HCT116 (cell line): ENCODE results near the gene NOLC1. TPM values are rescaled to one million over a fixed set of nuclear protein-coding genes. Genes with fewer than 3 reads are reported as not detected.

Source experiments
- ATAC-seq: fragments of 200-7000 bp; cut with Tn5 transposase; 2 replicates; pipeline ENCODE4 v1.9.1; 2020; ENCODE audit warnings: mild to moderate bottlenecking, moderate library complexity
- BruUV-seq: library from RNA; stranded (reverse); fragments of 400-500 nt; replicated peaks from 2 replicates; lab custom pipeline; 2021; lab: Mats Ljungman, UMichigan
- CTCF ChIA-PET: fragments of 300-600 bp; sonication (Branson Sonifier 250); formaldehyde crosslinking; loops from one replicate; lab custom pipeline; 2021; ENCODE audit warnings: antibody characterized with exemption; lab: Charles Lee
- POLR2A ChIA-PET: fragments of 300-600, 350-600 bp; sonication (Branson Sonifier 250); formaldehyde crosslinking; loops from one replicate; lab custom pipeline; 2021; ENCODE audit warnings: antibody characterized with exemption; lab: Charles Lee
- RAD21 ChIA-PET, 2 experiments: fragments of 300-600 bp; sonication (Branson Sonifier 250); formaldehyde crosslinking; loops; one replicate each; lab custom pipeline; 2023; ENCODE audit warnings: low total read pairs in 2 of 2; ENCODE audit not compliant: uncharacterized antibody in 2 of 2, unreplicated experiment in 2 of 2, low non-redundant PET in 1 of 2; lab: Charles Lee
- DNase-seq: peaks from one replicate; pipeline ENCODE4 v3.0.0-alpha.2; 2010; ENCODE audit warnings: low read depth, low spot score
- H2AFZ ChIP-seq: fragments of 200-600 bp; shearing (Covaris generic), sonication (generic); 2 replicates; pipeline ENCODE4 v1.6.1; 2017; ENCODE audit warnings: low read depth, mixed run types, mixed read lengths, antibody characterized with exemption, low read length; ENCODE audit not compliant: poor library complexity, severe bottlenecking
- H3K27ac ChIP-seq: 2 replicates; pipeline ENCODE4 v1.5.1; 2012; ENCODE audit warnings: low read depth, low read length
- H3K27me3 ChIP-seq: fragments of 200-600 bp; sonication (generic); 2 replicates; pipeline ENCODE4 v1.6.1; 2016; ENCODE audit warnings: mixed run types, low read length, mixed read lengths; ENCODE audit not compliant: insufficient read depth
- H3K36me3 ChIP-seq, 2 experiments: fragments of 200-500 bp in 1 of 2; fragments of 200-600 bp in 1 of 2; sonication (Bioruptor generic) in 1 of 2; sonication (generic) in 1 of 2; 2 replicates each; pipeline versions ENCODE4 v1.5.1 to v1.6.1; 2014 to 2016; ENCODE audit warnings: low read length in 2 of 2, inconsistent platforms in 1 of 2, mixed read lengths in 1 of 2, mixed run types in 1 of 2; ENCODE audit not compliant: insufficient read depth in 2 of 2, control insufficient read depth in 1 of 2
- H3K4me1 ChIP-seq, 2 experiments: fragments of 200-600 bp in 1 of 2; sonication (generic) in 1 of 2; 2 replicates each; pipeline versions ENCODE4 v1.5.1 to v1.6.1; 2012 to 2017; ENCODE audit warnings: low read length in 2 of 2, inconsistent platforms in 1 of 2, mild to moderate bottlenecking in 1 of 2, mixed read lengths in 1 of 2, mixed run types in 1 of 2, moderate library complexity in 1 of 2; ENCODE audit not compliant: insufficient read depth in 2 of 2, control insufficient read depth in 1 of 2
- H3K4me2 ChIP-seq: fragments of 200-600 bp; sonication (generic); 2 replicates; pipeline ENCODE4 v1.6.1; 2017; ENCODE audit warnings: mixed run types, low read length, mixed read lengths
- H3K4me3 ChIP-seq, 2 experiments: fragments of 200-600 bp in 1 of 2; sonication (generic) in 1 of 2; replicated peaks in 1 of 2; 2 replicates each; pipeline ENCODE4 v1.5.1; 2011 to 2016; ENCODE audit warnings: low read length in 2 of 2, control low read depth in 1 of 2, low read depth in 1 of 2, mild to moderate bottlenecking in 1 of 2, mixed read lengths in 1 of 2, mixed run types in 1 of 2
- H3K79me2 ChIP-seq: fragments of 200-600 bp; sonication (generic); 2 replicates; pipeline ENCODE4 v1.6.1; 2017; ENCODE audit warnings: mild to moderate bottlenecking, mixed run types, low read length, moderate library complexity, mixed read lengths; ENCODE audit not compliant: insufficient read depth
- H3K9ac ChIP-seq: fragments of 200-600 bp; sonication (generic); 2 replicates; pipeline ENCODE4 v1.6.1; 2016; ENCODE audit warnings: low read length, mixed read lengths
- H3K9me2 ChIP-seq: fragments of 200-600 bp; sonication (generic), shearing (Covaris generic); 2 replicates; pipeline ENCODE4 v1.6.1; 2017; ENCODE audit warnings: mixed run types, mild to moderate bottlenecking, moderate library complexity; ENCODE audit not compliant: insufficient read depth
- H3K9me3 ChIP-seq, 2 experiments: fragments of 200-500 bp in 1 of 2; fragments of 200-600 bp in 1 of 2; sonication (Bioruptor generic) in 1 of 2; sonication (generic) in 1 of 2; 2 replicates each; pipeline ENCODE4 v1.6.1; 2014 to 2017; ENCODE audit warnings: low read length in 2 of 2, mixed read lengths in 2 of 2, inconsistent platforms in 1 of 2, low read depth in 1 of 2, mild to moderate bottlenecking in 1 of 2, mixed run types in 1 of 2, moderate library complexity in 1 of 2; ENCODE audit not compliant: control insufficient read depth in 1 of 2, insufficient read depth in 1 of 2
- H4K20me1 ChIP-seq: fragments of 200-600 bp; sonication (generic), shearing (Covaris generic); 2 replicates; pipeline ENCODE4 v1.6.1; 2017; ENCODE audit warnings: mixed run types, mild to moderate bottlenecking, moderate library complexity; ENCODE audit not compliant: insufficient read depth
- CBX3 ChIP-seq: IDR thresholded peaks from 2 replicates; pipeline ENCODE4 v1.6.1; 2012; ENCODE audit warnings: low read depth
- EGR1 ChIP-seq: IDR thresholded peaks from 2 replicates; pipeline ENCODE4 v1.6.1; 2012; ENCODE audit warnings: low read depth
- ELF1 ChIP-seq: IDR thresholded peaks from 2 replicates; pipeline ENCODE4 v1.6.1; 2012; ENCODE audit warnings: low read depth, borderline replicate concordance
- EZH2 ChIP-seq: fragments of 200-600 bp; sonication (generic); IDR thresholded peaks from 2 replicates; pipeline ENCODE4 v1.6.1; 2017; ENCODE audit warnings: antibody characterized with exemption, mixed run types
- EZH2phosphoT487 ChIP-seq: fragments of 200-600 bp; IDR thresholded peaks from 2 replicates; pipeline ENCODE4 v1.6.1; 2018; ENCODE audit warnings: antibody characterized with exemption, borderline replicate concordance
- FOSL1 ChIP-seq: IDR thresholded peaks from 2 replicates; pipeline ENCODE4 v1.6.1; 2012; ENCODE audit warnings: low read depth
- JUND ChIP-seq: IDR thresholded peaks from 2 replicates; pipeline ENCODE4 v1.6.1; 2012
- POLR2AphosphoS5 ChIP-seq: IDR thresholded peaks from 2 replicates; pipeline ENCODE4 v1.6.1; 2011; ENCODE audit warnings: mild to moderate bottlenecking, low read depth, low read length, moderate library complexity
- SIN3A ChIP-seq: IDR thresholded peaks from 2 replicates; pipeline ENCODE4 v1.6.1; 2012; ENCODE audit warnings: low read depth
- SRF ChIP-seq: IDR thresholded peaks from 2 replicates; pipeline ENCODE4 v1.6.1; 2012; ENCODE audit warnings: low read depth
- TCF7L2 ChIP-seq: IDR thresholded peaks from 2 replicates; pipeline ENCODE4 v1.7.0; 2011; ENCODE audit warnings: borderline replicate concordance, inconsistent platforms; ENCODE audit not compliant: insufficient read depth, insufficient read length; ENCODE audit errors: extremely low read depth
- ZFX ChIP-seq: fragments of 450-650 bp; IDR thresholded peaks from 2 replicates; pipeline ENCODE4 v1.6.1; 2017
- intact Hi-C: fragments of 100-400 bp; cut with micrococcal nuclease; formaldehyde crosslinking; loops from 2 replicates; pipeline ENCODE4 v1.10.0; 2022
- total RNA-seq: library from RNA; stranded (reverse); gene quantifications from one replicate; pipeline ENCODE4 v1.2.1, GENCODE V29; 2021; ENCODE audit not compliant: unreplicated experiment
- TF ChIP-seq, protein P1 (sequence below): IDR thresholded peaks from 2 replicates; pipeline ENCODE4 v1.6.1; 2012
- TF ChIP-seq, protein P2 (sequence below), 3 experiments: fragments of 200-600 bp in 1 of 3; sonication (generic) in 1 of 3; IDR thresholded peaks in 2 of 3; conservative IDR thresholded peaks in 1 of 3; 2 replicates each; pipeline ENCODE4 v1.5.1; 2012 to 2017; ENCODE audit warnings: low read depth in 2 of 3, low read length in 2 of 3, antibody characterized with exemption in 1 of 3, borderline replicate concordance in 1 of 3, control low read depth in 1 of 3, mild to moderate bottlenecking in 1 of 3, mixed read lengths in 1 of 3, mixed run types in 1 of 3, moderate library complexity in 1 of 3; ENCODE audit not compliant: insufficient read depth in 1 of 3

Gene NOLC1
- total RNA-seq, 1 experiment from 2014 or later: 231 TPM

DNA sequence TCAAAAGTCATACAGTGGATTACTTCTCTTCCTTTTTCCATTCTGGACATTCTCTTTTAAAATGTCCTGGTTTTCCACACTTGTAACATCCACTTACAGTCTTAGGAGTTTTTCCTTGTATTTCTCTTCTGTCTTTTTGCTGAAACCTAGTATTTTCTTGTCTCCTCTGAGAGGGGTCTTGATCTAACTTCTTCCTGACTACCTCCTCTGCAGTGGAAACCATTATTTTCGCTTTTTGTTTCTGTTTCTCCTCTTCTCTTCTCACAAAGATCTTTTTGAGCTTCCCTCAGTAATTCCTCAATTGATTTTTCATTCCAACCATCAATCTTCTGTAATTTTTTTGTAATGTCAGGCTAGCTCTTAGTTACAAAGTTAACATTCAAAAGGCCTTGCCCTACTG, 50.2 kb downstream of the NOLC1 start:
- Histone ChIP-seq H3K27ac (no peak overlapping the region), H3K9me2 (no peaks in the 10 kb centered on the region), H3K4me1 (peaks cover 10 to 15% of the 10 kb centered on the region in 2 experiments; a peak in 3 of 4 replicates), H3K9me3 (no peaks in the 10 kb centered on the region), H3K9ac (no peak overlapping the region), H3K27me3 (no peaks in the 10 kb centered on the region), H2AFZ (no peak overlapping the region), H3K79me2 (no peaks in the 10 kb centered on the region), H3K36me3 (no peaks in the 10 kb centered on the region), H3K4me3 (no peak overlapping the region), H3K4me2 (no peak overlapping the region), H4K20me1 (no peaks in the 10 kb centered on the region)
- ATAC-seq: no peak
- no peak for DNase-seq
- intact Hi-C loops: no loop called here
- no TSS peak for BruUV-seq
- CTCF ChIA-PET: no interaction called here
- RAD21 ChIA-PET: no interaction called here
- TF ChIP-seq JUND (no peak), EGR1 (no peak), EZH2 (no peak), POLR2AphosphoS5 (no peak), ELF1 (no peak), FOSL1 (no peak), EZH2phosphoT487 (no peak), SIN3A (no peak), CBX3 (no peak), SRF (no peak), TCF7L2 (no peak), ZFX (no peak)
- TF ChIP-seq, protein P1, sequence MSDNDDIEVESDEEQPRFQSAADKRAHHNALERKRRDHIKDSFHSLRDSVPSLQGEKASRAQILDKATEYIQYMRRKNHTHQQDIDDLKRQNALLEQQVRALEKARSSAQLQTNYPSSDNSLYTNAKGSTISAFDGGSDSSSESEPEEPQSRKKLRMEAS: no peak
- TF ChIP-seq, protein P2, sequence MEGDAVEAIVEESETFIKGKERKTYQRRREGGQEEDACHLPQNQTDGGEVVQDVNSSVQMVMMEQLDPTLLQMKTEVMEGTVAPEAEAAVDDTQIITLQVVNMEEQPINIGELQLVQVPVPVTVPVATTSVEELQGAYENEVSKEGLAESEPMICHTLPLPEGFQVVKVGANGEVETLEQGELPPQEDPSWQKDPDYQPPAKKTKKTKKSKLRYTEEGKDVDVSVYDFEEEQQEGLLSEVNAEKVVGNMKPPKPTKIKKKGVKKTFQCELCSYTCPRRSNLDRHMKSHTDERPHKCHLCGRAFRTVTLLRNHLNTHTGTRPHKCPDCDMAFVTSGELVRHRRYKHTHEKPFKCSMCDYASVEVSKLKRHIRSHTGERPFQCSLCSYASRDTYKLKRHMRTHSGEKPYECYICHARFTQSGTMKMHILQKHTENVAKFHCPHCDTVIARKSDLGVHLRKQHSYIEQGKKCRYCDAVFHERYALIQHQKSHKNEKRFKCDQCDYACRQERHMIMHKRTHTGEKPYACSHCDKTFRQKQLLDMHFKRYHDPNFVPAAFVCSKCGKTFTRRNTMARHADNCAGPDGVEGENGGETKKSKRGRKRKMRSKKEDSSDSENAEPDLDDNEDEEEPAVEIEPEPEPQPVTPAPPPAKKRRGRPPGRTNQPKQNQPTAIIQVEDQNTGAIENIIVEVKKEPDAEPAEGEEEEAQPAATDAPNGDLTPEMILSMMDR (IDR thresholded peaks at IDR 0.05 in 2 of 3, conservative IDR thresholded peaks at IDR 0.05 in 1 of 3; ENCODE audit: borderline replicate concordance in 1 of 3, insufficient read depth in 1 of 3, low read depth in 2 of 3, low read length in 2 of 3): no peak
- POLR2A ChIA-PET: no interaction called here
